Measurements from ENCODE around the gene WBP2.
"Not testable (repeated sequence)": the region's sequence is repeated elsewhere in the genome, so short reads cannot be mapped to it uniquely, and the experiment has no call there.

Gene WBP2

GRCh38 chr17:75812096-75813013, 42.8 kb downstream of the WBP2 start:
- DNase-seq, result no peak

- DNase-seq, result no peak
Observed at GRCh38 chr17:75811174-75811573, 44.0 kb downstream of the WBP2 start.

GRCh38 chr17:75810756-75811155, 44.4 kb downstream of the WBP2 start:
- not testable (repeated sequence) for DNase-seq

- no peak for DNase-seq
Observed at GRCh38 chr17:75810216-75810615, 44.9 kb downstream of the WBP2 start.

- DNase-seq, result no peak
Observed at GRCh38 chr17:75809631-75810111, 45.5 kb downstream of the WBP2 start.

GRCh38 chr17:75808905-75809621, 46.1 kb downstream of the WBP2 start:
- peak; percentile 66 for DNase-seq

GRCh38 chr17:75808549-75808904, 46.6 kb downstream of the WBP2 start:
- DNase-seq, result no peak

- DNase-seq, result no peak
Observed at GRCh38 chr17:75807861-75808260, 47.3 kb downstream of the WBP2 start.

- no peak for DNase-seq
Observed at GRCh38 chr17:75806822-75807500, 48.2 kb downstream of the WBP2 start.

GRCh38 chr17:75803883-75804282, 51.3 kb downstream of the WBP2 start:
- no peak for DNase-seq

- no peak for DNase-seq
Observed at GRCh38 chr17:75799402-75799801, 55.7 kb downstream of the WBP2 start.

- DNase-seq, result no peak
Observed at GRCh38 chr17:75795820-75796607, 59.1 kb downstream of the WBP2 start.

All from left hindlimb (tissue), 1 donor.